EH (cell line): Measurements from ENCODE around the gene CCDC40.
"Not testable (repeated sequence)": the region's sequence is repeated elsewhere in the genome, so short reads cannot be mapped to it uniquely, and the experiment has no call there.

ENCODE experiments used
- DNase-seq: peaks from one replicate; pipeline ENCODE4 v3.0.0-alpha.2; 2015; ENCODE audit warnings: low read depth

CCDC40 gene

DNA sequence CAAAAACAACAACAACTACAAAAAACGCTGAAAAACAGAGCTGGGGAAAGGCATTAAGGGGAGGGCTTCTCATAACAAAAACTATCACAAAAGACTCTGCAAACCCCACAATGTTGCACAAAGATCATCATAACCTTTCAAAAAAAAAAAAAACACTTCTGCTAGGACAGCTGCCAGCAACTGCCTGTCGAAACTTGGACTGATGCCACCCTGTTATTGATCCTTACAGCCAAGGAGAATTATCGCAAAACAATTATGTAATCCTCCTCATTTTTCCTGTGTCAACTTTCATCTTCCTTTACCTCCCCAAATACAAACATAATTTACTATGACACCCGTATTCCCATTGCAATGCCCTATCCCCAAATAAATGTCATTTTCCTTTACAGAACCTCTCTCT is 9.3 kb downstream of the CCDC40 start:
- DNase-seq, result no peak

DNA sequence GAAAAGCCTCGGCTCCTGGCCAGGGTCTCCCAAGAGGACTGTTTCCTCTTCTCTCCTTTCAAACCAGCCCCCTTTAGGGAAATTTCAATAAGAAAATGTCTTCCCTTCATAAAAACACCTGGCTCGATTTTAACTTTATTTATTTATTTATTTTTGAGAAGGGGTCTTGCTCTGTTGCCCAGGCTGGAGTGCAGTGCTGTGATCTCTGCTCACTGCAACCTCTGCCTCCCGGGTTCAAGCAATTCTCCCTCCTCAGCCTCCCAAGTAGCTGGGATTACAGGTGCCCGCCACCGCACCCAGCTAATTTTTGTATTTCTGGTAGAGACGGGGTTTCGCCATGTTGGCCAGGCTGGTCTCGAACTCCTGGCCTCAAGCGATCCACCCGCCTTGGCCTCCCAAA is 10.3 kb downstream of the CCDC40 start:
- DNase-seq, result not testable (repeated sequence)

DNA sequence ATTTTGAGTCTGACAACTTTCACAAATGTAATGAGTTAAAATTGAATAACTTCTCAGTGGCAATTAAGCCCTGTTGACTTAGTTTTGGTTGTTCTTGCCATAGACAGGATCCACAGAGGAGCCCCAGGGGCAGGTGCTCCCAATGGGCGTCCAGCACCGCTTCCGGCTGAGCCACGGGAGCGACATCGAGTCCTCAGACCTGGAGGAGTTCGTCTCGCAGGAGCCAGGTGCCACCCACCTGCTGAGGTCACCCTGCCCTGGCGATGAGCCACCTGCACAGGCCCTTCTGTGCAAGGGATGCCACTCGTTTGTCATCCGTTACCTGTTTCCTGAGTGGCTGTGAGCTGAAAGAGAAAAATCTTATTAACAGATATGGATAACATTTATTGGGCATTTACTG is 10.7 kb downstream of the CCDC40 start:
- DNase-seq, result no peak

DNA sequence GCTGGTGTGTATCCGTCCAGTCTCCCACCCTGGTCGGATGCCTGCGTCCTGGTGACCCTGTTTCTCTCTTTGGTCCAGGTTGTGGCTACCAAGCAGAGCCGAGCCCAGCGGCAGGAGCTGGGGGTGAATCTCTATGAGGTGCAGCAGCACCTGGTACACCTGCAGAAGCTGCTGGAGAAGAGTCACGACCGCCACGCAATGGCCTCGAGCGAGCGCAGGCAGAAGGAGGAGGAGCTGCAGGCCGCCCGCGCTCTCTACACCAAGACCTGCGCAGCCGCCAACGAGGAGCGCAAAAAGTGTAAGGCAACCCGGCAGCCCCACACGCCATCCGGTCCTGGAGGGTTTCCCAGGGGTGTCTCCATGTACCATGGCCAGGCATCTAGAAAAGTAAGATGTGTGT is 13.5 kb downstream of the CCDC40 start:
- DNase-seq, result no peak

DNA sequence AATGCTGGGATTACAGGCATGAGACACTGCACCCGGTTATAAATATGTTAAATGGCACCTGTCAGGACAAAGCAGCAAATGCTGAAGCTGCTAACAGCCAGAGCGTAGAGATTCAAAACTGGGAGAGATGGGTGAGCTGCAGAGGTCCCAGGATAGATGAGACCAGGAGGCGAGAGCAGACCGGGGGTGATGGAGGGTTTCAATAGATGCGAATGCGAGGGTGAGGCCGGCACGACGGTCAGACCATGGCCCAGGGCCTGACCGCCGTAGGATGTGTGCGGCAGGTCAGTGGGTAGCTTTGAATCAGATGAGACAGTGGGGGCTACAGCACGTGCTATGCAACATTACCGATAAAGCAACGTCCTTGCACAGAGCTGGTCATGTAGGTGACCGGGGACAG is 14.3 kb downstream of the CCDC40 start:
- DNase-seq, result no peak

DNA sequence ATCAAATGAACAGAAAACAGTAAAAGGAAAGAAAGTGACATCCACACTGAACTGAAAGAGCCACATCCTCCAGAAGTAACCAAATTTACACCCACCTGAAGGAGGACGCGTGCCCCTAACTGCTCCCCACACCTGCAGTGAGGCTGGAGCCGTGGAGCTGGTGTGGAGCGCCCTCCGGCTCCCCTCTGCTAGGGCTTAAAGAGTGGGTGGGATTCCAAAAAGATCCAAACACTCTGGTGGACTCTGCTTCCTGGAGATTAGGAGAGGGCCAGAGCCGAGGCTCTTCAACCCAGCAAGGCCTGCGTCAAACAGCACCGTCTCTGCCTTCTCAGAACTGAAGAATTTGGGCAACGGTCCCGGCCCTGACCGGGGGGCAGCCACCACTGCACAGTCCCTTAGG is 15.2 kb downstream of the CCDC40 start:
- no peak for DNase-seq

DNA sequence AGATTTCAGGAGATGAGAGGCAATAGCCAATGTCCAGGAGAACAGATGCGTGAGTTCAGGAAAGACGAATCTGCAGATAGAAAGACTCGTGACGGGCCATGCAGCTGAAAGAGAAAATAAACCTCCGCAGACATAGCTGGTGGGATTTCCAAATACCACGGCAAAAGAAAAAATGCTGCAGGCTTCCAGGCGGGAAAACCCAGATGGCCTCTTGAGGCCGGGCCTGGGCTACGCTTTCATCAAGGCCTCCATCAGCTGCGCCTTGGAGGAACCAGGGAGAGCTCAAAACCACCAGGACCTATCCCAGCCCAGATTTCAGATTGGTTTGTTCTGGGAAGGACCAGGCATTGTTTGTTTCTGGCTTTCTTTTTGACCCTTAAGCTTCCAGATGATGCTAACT is 16.7 kb downstream of the CCDC40 start:
- DNase-seq, result no peak

DNA sequence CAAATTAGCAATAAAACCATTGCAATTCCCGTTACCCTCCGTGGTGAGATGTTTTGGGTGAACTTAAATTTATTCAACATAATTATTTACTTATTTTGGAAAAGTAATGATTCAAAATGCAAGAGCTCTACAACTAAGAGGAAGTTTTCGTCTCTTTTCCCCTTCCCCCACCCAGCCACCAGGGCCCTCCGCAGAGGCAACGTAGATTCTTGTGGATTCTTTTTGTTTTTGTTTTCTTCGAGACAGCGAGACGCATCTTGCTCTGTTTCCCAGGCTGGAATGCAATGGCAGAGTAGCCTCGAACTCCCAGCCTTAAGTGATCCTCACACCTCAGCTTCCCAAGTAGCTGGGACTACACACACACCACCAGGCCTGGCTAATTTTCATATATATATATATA is 19.2 kb downstream of the CCDC40 start:
- no peak for DNase-seq

DNA sequence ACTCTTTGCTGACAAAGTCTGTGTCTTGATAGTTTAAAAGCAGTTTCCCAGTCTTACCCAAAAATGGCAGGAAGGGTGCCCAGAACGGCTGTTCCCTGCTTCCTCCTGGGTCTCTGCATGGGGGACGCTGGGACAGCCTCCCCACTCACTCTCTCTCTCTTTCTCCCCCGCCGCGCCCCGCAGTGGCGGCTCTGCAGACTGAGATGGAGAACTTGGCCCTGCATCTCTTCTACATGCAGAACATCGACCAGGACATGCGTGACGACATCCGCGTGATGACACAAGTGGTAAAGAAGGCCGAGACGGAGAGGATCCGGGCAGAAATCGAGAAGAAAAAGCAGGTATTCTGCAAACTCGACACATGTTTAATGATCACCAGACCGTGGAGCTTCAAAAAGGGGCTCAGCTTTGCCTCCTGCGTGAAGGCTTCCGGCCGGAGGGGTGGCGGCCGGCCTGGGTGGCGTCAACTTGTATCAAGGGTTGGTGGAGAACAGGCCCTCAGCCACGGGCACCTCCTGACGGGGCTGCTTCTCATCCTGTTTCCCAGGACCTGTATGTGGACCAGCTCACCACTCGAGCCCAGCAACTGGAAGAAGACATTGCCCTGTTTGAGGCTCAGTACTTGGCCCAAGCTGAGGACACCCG is 22.0 kb downstream of the CCDC40 start:
- no peak for DNase-seq

DNA sequence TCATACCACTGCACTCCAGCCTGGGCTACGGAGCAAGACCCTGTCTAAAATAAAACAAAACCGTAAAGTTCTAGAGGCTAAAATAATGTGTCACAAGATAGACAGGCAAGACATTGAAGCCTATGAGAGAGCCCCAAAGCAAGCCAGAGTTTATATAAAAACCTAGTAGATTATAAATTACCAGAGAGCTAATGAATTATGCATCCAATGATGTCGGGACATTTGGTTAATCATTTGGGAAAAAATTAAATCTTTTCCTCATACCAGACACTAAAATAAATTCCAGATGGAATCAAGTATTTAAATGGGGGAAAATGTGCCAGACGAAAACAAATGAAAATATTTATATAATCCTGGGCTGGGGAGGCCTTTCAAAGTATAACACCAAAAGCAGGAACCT is 24.2 kb downstream of the CCDC40 start:
- peak; percentile 2 for DNase-seq

DNA sequence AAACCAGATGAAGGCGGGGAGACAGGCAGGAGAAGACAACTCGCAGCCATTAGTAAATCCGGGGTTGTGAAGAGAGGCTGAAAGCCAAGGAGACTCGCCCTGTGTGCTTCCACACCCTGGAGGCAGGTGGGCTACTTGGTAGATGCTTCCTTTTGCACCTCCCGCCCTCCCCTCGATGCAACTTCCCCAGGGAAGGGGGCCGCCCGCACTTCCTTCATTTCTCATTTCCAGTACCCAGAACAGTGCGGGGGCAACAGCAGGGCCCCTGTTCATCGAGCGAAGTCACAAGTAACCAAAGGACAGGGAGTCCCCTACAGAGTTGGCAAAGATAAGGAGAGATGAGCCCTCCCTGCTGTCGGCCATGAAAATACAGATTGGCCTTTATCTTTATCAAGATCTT is 25.0 kb downstream of the CCDC40 start:
- no peak for DNase-seq

DNA sequence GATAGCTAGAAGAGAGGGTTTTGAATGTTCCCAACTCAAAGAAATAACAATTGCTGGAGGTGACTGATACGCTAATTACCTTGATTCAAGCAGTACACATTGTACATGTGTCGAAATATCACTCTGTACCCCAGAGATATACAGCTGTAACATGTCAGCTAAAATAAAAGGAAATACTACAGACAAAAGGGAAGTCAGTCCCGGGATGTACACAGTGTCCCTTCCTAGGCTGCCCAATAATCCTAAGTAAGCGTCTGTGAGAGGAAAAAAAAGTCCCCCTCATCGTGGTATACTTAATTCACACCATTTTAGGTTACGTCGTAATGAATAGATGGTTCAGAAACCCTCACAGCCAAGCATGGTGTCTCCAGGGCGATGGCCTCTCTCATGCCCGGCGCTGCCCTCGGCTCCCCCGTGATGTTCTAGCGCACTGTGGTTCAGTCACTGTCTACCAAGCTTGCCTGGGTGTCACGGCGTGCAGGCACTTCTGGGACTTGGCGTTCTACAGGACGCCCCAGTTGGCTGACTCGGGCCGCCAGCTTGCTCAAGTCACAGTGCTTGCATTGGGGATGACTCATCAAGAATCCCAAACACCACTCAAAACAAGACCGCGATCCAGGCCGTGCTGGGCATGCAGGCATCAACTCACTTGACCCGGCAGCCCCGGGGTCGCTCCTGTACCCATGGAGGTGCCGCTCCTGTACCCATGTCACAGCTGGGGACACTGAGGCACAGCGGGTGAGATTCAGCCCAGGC is 27.6 kb downstream of the CCDC40 start:
- peak; percentile 46 for DNase-seq

DNA sequence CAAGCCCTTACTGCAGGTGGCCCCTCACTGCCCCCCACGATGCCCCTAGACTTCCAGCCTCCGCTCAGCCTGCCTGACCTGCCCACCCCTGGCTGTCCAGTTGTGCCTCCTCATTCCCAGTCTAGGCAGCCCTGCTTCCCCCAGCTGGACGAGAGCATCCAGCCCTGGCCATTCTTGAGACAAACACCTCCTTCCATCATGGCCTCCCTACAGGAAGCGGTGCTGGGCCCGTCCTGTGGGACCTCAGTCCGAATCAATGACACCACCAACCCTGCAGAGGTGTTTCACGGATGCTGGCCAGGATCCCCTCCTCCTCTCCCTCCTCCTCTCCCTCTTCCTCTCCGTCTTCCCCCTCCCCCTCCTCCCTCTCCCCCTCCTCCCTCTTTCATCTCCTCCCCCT is 28.3 kb downstream of the CCDC40 start:
- no peak for DNase-seq

DNA sequence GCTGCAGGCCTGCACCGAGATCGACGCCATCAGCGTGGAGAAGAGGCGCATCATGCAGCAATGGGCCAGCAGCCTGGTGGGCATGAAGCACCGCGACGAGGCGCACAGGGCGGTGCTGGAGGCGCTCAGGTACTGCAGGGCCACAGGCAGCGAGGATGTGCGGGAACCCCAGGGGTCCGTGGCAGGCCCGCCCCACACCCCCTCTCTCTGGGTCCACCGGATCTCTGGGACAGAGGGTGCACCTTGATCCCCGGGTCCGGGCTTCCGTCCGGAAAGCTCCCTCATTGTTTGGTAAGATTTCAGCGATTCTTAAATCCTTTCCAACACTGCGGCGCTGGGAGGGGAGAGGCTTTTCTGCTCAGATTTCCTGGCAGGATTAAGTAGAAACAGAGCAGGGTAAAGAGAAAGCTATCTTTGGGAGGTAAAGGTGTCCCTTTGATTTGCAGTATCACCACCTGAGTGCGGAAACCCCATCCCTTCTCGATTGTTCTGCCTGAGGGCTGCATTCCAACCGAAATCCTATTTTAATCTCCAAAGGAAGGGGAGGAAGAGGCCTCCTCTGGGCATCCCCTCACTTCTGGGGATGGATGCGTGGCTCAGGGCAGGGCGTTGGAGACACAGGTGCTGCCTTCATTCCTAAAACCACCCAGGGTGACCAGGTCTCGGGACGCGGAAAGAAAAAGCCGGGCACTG is 29.2 kb downstream of the CCDC40 start:
- DNase-seq, result no peak

DNA sequence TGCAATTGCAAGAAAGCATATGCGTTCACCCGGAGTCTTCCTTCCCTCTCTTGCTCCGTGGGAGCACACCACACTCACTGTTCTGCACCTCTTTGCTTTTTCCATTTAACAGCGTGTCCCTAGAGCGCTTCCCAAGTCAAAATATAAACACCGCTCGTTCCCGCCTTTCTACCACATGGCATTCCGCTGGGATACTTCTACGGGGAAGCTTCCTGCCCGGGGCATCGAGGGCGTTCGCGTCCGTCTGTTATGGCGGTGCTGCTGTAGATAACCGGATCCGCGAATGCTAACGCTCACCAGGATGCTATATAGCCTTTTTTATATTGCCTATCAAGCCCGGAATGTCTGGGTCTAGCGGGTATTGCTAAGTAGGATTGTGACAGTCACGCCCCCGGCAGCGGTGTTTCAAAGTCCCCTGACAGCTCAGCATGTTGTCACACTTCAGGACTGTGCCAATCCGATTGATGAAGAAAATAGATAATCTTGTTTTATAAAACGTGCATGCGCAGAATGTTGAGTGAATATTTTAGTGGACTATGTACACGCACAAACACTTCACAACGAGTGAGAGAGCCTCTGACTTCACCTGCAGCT is 31.0 kb downstream of the CCDC40 start:
- no peak for DNase-seq

DNA sequence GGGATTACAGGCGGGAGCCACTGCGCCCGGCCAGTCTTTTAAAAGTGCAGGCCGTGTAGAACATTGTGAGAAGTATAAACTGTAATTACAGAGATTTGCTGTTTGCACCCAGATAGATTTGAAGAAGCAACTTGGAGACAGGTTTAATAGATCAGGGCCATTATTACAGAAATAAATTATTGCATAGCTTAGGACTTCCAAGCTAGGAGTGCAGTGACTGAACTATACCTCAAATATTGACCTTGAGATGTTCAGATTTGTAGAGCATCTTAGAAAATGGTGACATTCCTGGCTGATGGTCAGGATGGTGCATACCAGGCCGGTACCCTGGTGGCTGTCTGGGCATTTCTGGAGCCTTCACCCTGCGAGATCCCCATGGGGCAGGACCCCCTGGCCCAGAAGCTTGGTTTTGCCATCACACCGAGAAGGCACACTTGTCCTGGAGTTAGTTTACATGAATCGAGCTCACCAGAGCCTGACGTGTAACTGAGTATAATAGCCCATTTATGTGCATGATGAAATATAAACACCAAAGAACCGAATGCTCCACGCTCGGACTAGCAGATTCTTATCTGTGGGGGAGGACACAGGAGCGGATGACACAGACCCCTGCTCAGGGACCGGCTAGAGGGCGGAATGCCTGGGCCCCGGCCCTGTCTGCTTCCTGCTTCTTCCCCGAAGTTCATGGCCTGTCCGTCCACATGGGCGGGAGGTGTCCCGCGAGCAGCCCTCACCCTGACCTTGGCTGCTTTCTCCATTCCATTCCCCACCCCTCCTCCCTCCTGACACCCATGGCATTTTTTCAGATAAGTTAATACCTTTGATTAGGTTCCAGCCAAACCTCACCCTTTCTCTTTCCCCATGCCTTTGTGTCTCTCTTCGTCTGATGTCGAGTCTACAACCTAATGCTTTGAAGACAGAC is 32.1 kb downstream of the CCDC40 start:
- DNase-seq, result peak; percentile 82

DNA sequence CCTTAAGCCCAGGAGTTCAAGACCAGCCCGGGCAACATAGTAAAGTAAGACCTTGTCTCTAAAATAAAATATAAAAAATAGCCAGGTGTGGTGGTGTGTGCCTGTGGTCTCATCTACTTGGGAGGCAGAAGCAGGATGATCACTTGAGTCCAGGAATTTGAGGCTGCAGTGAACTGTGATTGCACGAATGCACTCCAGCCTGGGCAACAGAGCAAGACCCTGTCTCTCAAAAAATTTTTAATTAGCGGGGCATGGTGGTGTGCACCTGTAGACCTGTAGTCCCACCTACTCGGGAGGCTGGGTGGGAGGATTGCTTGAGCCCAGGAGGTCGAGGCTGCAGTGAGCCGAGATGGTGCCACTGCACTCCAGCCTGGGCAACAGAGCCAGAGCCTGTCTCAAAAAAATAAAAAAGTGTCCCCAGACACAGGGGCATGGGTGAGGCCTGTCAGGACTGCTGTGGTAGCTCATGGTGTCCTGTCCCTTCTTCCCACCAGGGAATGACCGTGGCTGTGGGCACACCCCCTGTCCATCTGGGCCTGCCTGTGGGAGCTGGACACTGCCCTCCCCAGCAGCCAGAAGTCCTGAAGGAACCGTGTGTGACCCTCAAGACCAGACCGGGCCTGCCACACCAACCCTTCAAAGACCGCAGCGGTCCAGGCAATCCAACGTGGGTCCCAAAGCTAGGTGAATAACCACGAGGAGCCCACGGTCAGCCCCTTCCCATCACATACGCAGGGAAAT is 34.1 kb downstream of the CCDC40 start:
- no peak for DNase-seq

DNA sequence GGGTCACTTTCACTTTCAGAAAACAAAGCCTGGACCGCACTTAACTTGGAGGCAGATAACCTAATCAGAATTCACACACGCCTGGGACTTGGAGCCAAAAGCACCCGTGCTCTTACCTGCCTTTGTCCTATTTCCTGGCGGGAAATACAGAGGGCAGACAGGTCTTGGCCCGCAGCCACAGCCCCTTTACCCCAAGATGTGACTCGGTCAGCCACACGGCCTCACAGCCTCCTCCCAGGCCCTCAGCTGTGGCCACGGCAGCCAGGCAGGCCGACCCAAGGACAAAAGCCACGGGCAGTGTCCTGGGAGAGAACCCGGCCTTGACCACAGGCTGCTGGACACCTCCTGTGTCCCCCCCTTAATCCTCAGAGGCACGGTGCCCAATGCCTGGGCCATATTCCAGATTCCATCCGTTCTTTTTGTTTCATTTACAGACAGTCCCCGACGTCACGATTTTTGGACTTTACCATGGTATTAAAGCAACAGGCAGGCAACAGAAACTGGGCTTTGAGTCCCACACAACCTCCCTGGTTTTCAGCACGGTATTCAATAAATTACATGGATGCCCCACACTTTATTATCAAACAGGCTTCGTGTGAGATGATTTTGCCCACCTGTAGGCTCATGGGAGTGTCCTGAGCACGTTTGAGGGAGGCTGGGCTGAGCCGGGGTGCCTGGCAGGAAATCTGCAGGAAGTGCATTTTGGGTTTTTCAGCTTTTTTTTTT is 34.8 kb downstream of the CCDC40 start:
- peak; percentile 60 for DNase-seq

DNA sequence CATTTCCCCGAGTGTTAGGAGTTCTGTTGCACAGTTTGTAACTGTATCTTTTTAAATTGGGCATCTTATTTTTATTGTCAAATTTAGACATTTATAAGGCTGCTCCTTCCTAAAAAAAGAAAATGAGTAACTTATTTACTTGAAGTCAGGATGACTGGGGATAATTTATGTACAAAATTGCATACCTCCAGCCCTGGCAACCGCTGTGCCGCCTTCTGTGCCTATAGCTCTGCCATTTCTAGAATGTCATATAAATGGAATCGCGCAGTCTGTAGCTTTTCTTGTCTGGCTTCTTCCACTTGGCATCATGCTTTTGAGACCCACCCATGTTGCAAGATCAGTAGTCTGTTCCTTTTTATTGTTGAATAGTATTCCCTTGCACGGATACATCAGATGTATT is 36.0 kb downstream of the CCDC40 start:
- DNase-seq, result no peak

DNA sequence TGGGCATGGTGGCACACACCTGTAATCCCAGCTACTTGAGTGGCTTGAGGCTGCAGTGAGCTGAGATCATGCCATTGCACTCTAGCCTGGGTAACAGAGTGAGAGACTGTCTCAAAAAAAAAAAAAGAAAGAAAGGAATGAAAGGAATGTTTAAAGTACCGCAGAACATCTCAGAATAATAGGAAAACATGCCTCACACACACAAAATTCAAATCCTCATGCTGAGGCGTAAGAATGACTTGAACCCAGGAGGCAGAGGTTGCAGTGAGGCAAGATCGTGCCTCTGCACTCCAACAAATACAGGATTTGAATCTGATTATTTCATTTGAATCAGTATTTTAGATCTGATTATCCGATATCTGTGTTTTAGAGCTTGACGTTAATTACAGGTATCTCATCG is 43.6 kb downstream of the CCDC40 start:
- DNase-seq, result peak; percentile 41

DNA sequence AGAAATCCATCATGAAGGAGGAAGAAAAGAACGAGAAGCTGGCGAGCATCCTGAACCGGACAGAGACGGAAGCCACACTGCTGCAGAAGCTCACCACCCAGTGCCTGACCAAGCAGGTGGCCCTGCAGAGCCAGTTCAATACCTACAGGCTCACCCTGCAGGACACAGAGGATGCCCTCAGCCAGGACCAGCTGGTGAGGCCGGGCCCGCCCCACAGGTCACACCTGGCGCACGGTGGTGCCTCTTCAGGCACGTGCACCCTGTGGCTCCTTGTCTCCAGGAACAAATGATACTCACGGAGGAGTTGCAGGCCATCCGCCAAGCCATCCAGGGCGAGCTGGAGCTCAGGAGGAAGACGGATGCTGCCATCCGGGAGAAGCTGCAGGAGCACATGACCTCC is 45.2 kb downstream of the CCDC40 start:
- no peak for DNase-seq
